K562 (cell line): ENCODE measurements around the gene DACT3. TPM values are rescaled to one million over a fixed set of nuclear protein-coding genes. Genes with fewer than 3 reads are reported as not detected.
A peak's percentile ranks its signal among the peaks of the same experiment; 100 is the strongest.

Source experiments
- ATAC-seq: fragments of 200-7000 bp; cut with Tn5 transposase; 3 replicates; pipeline ENCODE4 v1.9.1; 2020; ENCODE audit warnings: moderate library complexity
- BruUV-seq: library from RNA; stranded (reverse); fragments of 400-500 nt; replicated peaks from 2 replicates; lab custom pipeline; 2021; lab: Mats Ljungman, UMichigan
- CTCF ChIA-PET: fragments of 300-600 bp; formaldehyde crosslinking; extraction: SDS; loops from one replicate; lab custom pipeline; 2021; ENCODE audit warnings: low intra/inter-chr PET ratio; lab: Yijun Ruan, JAX
- POLR2A ChIA-PET: fragments of 300-600, 350-650 bp; sonication (Branson Sonifier 250); formaldehyde crosslinking; extraction: SDS; loops from one replicate; lab custom pipeline; 2021; ENCODE audit warnings: antibody characterized with exemption, inconsistent platforms; lab: Yijun Ruan, JAX
- DNase-seq, 4 experiments: peaks; one replicate each; pipeline versions ENCODE4 v3.0.0 to v3.0.0-alpha.2; 2011 to 2018; ENCODE audit warnings: low spot score in 3 of 4, mixed read lengths in 3 of 4; ENCODE audit errors: extremely low read depth in 1 of 4
- FAIRE-seq: peaks from 2 replicates; lab custom pipeline; 2011; peaks lifted over from hg19 to GRCh38; lab: Jason Lieb, UNC
- H2AFZ ChIP-seq: 2 replicates; pipeline ENCODE4 v1.6.0; 2011; ENCODE audit warnings: low read depth, low read length, control low read depth, inconsistent platforms
- H3K27ac ChIP-seq: fragments of 200-600 bp; 3 replicates; pipeline ENCODE4 v1.8.0; 2011; ENCODE audit warnings: low read depth, mild to moderate bottlenecking, control low read depth, inconsistent platforms, low read length, moderate library complexity, mixed read lengths; ENCODE audit errors: extremely low read depth
- H3K27me3 ChIP-seq, 2 experiments: fragments of 300-600 bp in 1 of 2; 2 replicates in 1 of 2; 3 replicates in 1 of 2; pipeline versions ENCODE4 v1.6.0 to v1.8.0; 2011; ENCODE audit warnings: inconsistent platforms in 2 of 2, low read length in 2 of 2, mild to moderate bottlenecking in 1 of 2, mixed read lengths in 1 of 2, moderate library complexity in 1 of 2; ENCODE audit not compliant: control insufficient read depth in 2 of 2, insufficient read depth in 2 of 2
- H3K36me3 ChIP-seq: fragments of 300-600 bp; 3 replicates; pipeline ENCODE4 v1.8.0; 2011; ENCODE audit warnings: mild to moderate bottlenecking, low read length, inconsistent platforms; ENCODE audit not compliant: control insufficient read depth, insufficient read depth
- H3K4me1 ChIP-seq, 2 experiments: fragments of 200-600 bp in 1 of 2; replicated peaks in 1 of 2; 2 replicates in 1 of 2; 3 replicates in 1 of 2; pipeline versions ENCODE4 v1.5.1 to v1.8.0; 2011; ENCODE audit warnings: inconsistent platforms in 2 of 2, low read length in 2 of 2, mild to moderate bottlenecking in 1 of 2, mixed read lengths in 1 of 2, moderate library complexity in 1 of 2; ENCODE audit not compliant: control insufficient read depth in 2 of 2, insufficient read depth in 2 of 2
- H3K4me2 ChIP-seq: 2 replicates; pipeline ENCODE4 v1.6.1; 2011; ENCODE audit warnings: low read length, control low read depth, inconsistent platforms, mixed read lengths; ENCODE audit not compliant: insufficient read depth
- H3K4me3 ChIP-seq: fragments of 200-600 bp; sonication (generic), shearing (Covaris generic); 2 replicates; pipeline ENCODE4 v1.5.1; 2016; ENCODE audit warnings: control low read depth, inconsistent platforms
- H3K79me2 ChIP-seq: fragments of 200-600 bp; 3 replicates; pipeline ENCODE4 v1.8.0; 2011; ENCODE audit warnings: low read length, inconsistent platforms; ENCODE audit not compliant: control insufficient read depth, insufficient read depth
- H3K9ac ChIP-seq, 2 experiments: 2 replicates each; pipeline versions ENCODE4 v1.6.0 to v1.6.1; 2011; ENCODE audit warnings: low read depth in 2 of 2, low read length in 2 of 2, control low read depth in 1 of 2, inconsistent platforms in 1 of 2, mild to moderate bottlenecking in 1 of 2, mixed read lengths in 1 of 2; ENCODE audit not compliant: insufficient read depth in 1 of 2
- H3K9me1 ChIP-seq: one replicate; pipeline ENCODE4 v1.6.0; 2011; ENCODE audit warnings: inconsistent platforms, mild to moderate bottlenecking, low read length, moderate library complexity; ENCODE audit not compliant: control insufficient read depth, insufficient read depth
- H3K9me3 ChIP-seq: replicated peaks from 2 replicates; pipeline ENCODE4 v1.5.1; 2011; ENCODE audit warnings: low read depth, low read length, inconsistent platforms; ENCODE audit not compliant: control insufficient read depth, insufficient read depth
- H4K20me1 ChIP-seq: replicated peaks from 2 replicates; pipeline ENCODE4 v1.6.1; 2011; ENCODE audit warnings: low read length, inconsistent platforms, mixed read lengths; ENCODE audit not compliant: control insufficient read depth, insufficient read depth
- BRD4 ChIP-seq: fragments of 200-600 bp; sonication (generic); IDR thresholded peaks from 2 replicates; pipeline ENCODE4 v1.6.1; 2017; ENCODE audit warnings: inconsistent platforms
- CCAR2 ChIP-seq: fragments of 200-400 bp; formaldehyde crosslinking; IDR thresholded peaks from 2 replicates; pipeline ENCODE4 v1.6.1; 2017; ENCODE audit warnings: mild to moderate bottlenecking, low read depth, low read length
- EZH2 ChIP-seq: IDR thresholded peaks from 2 replicates; pipeline ENCODE4 v1.6.1; 2012; ENCODE audit warnings: low read depth, mild to moderate bottlenecking, inconsistent platforms, low read length, borderline replicate concordance
- GABPA ChIP-seq: fragments of 200-800 bp; sonication (Bioruptor generic); conservative IDR thresholded peaks from 2 replicates; pipeline ENCODE4 v1.6.1; 2016; ENCODE audit warnings: low read depth, missing genetic modification characterization, missing compliant biosample characterization
- KLF10 ChIP-seq: fragments of 250-450 bp; sonication (Bioruptor Pico); IDR thresholded peaks from 2 replicates; pipeline ENCODE4 v1.6.1; 2021; ENCODE audit warnings: matching md5 sums
- KLF6 ChIP-seq: fragments of 250-450 bp; sonication (Bioruptor Pico); IDR thresholded peaks from 2 replicates; pipeline ENCODE4 v1.4.0; 2020; ENCODE audit warnings: mild to moderate bottlenecking, moderate library complexity, borderline replicate concordance
- MED1 ChIP-seq: sonication (generic); formaldehyde crosslinking; IDR thresholded peaks from 2 replicates; pipeline ENCODE4 v1.8.1; 2023; ENCODE audit warnings: missing genetic modification reagents, borderline replicate concordance
- MEF2D ChIP-seq: conservative IDR thresholded peaks from 2 replicates; pipeline ENCODE4 v1.6.1; 2016; ENCODE audit warnings: low read depth, missing genetic modification characterization, missing compliant biosample characterization
- PPARD ChIP-seq: fragments of 250-450 bp; sonication (Bioruptor Pico); IDR thresholded peaks from 2 replicates; pipeline ENCODE4 v1.8.0; 2022; ENCODE audit warnings: inconsistent platforms, mild to moderate bottlenecking, moderate library complexity
- PRMT5 ChIP-seq: sonication (generic); formaldehyde crosslinking; IDR thresholded peaks from 2 replicates; pipeline ENCODE4 v1.5.0; 2020; ENCODE audit warnings: missing genetic modification reagents
- SMARCB1 ChIP-seq: IDR thresholded peaks from 2 replicates; pipeline ENCODE4 v1.6.1; 2011; ENCODE audit warnings: improper control_type of control experiment, low read depth; ENCODE audit not compliant: insufficient read length
- ZC3H11A ChIP-seq: IDR thresholded peaks from 2 replicates; pipeline ENCODE4 v1.6.1; 2012; ENCODE audit warnings: low read depth, low read length, improper control_type of control experiment
- ZNF274 ChIP-seq: IDR thresholded peaks from 2 replicates; pipeline ENCODE4 v1.6.1; 2011; ENCODE audit warnings: low read depth, mild to moderate bottlenecking, low read length, moderate library complexity, borderline replicate concordance
- ZNF77 ChIP-seq: fragments of 250-450 bp; sonication (Bioruptor Pico); IDR thresholded peaks from 2 replicates; pipeline ENCODE4 v1.5.0; 2020
- WGBS: fragments of 100-300 bp; shearing (Covaris generic); methylation state at CpG from one replicate; pipeline ENCODE4 v1.1.6; 2016; ENCODE audit warnings: low coverage, mixed read lengths; ENCODE audit not compliant: insufficient coverage; ENCODE audit errors: missing lambda C conversion rate; 5-methylcytosine and 5-hydroxymethylcytosine counted together
- in situ Hi-C: fragments of 300-500 bp; cut with MboI; formaldehyde crosslinking; loops from 4 replicates; pipeline ENCODE4 v1.15.0; 2018; ENCODE audit warnings: inconsistent platforms, mixed read lengths
- intact Hi-C: fragments of 100-400 bp; cut with micrococcal nuclease; formaldehyde crosslinking; loops from 2 replicates; pipeline ENCODE4 v1.14.2; 2022
- polyA plus RNA-seq, 8 experiments: library from polyadenylated mRNA; depleted of rRNA in 4 of 8; stranded (reverse) in 5 of 8; unstranded in 3 of 8; fragments of >200 nt; fragmentation: Nextera tagmentation in 2 of 8; fragmentation: Illumina TruSeq in 1 of 8; extraction: Ambion mirVana in 2 of 8; extraction: Trizol in 1 of 8; gene quantifications; 2 replicates each; pipeline versions ENCODE4 v1.2.1 to v1.2.3, GENCODE V29; 2011 to 2014; ENCODE audit warnings: inconsistent platforms in 1 of 8, missing spikeins in 1 of 8
- total RNA-seq, 7 experiments: library from RNA; depleted of rRNA in 6 of 7; stranded (reverse); fragments of >200 nt in 6 of 7; fragmentation: Illumina TruSeq in 2 of 7; extraction: Trizol in 2 of 7; gene quantifications; 2 replicates each; pipeline versions ENCODE4 v1.2.1 to v1.2.3, GENCODE V29; 2011 to 2021; ENCODE audit warnings: low replicate concordance in 1 of 7
- TF ChIP-seq, protein P1 (sequence below): fragments of 250-450 bp; sonication (Bioruptor Pico); IDR thresholded peaks from 2 replicates; pipeline ENCODE4 v1.5.0; 2021
- TF ChIP-seq, protein P2 (sequence below): fragments of 450-650 bp; IDR thresholded peaks from 2 replicates; pipeline ENCODE4 v1.6.1; 2016; ENCODE audit warnings: antibody characterized with exemption
- TF ChIP-seq, protein P3 (sequence below): fragments of 450-650 bp; IDR thresholded peaks from 2 replicates; pipeline ENCODE4 v1.6.1; 2016; ENCODE audit warnings: missing biosample characterization, missing genetic modification characterization

Gene DACT3
- total and polyA plus RNA-seq, 9 of the 15 experiments (the other 6 are each of a cell fraction or from before 2014, with no cell fraction given): 0.67 to 6.5 (median 3.5) TPM

GRCh38 chr19:46606681-46607447 lies 54.1 kb downstream of the DACT3 start:
- intact Hi-C loops (no loop called here), in situ Hi-C loops (no loop called here)
- H3K4me3 ChIP-seq: no peak overlapping the region
- no TSS peak for BruUV-seq
- peaks cover 42% of the 10 kb centered on the region for H3K79me2 ChIP-seq
- peaks cover 78% of the 10 kb centered on the region; the same call in 2 of the 3 replicates for H3K36me3 ChIP-seq
- H4K20me1 ChIP-seq: peaks cover 41% of the 10 kb centered on the region
- no peaks in the 10 kb centered on the region for H3K9me3 ChIP-seq
- no peak overlapping the region for H3K27ac ChIP-seq
- POLR2A ChIA-PET: interaction anchor here (0.6 to 1.3 kb wide), 7 partner anchors 7 to 200 kb away, joined by 3 to 4 read pairs (median 3); no protein-coding TSS in a partner anchor
- ATAC-seq: no peak
- peak in 1 of 4 experiments; percentile 10 for DNase-seq
- H3K4me1 ChIP-seq: peaks cover 15 to 43% of the 10 kb centered on the region in 2 experiments; a peak in 4 of 5 replicates
- FAIRE-seq: no peak
- H3K4me2 ChIP-seq: no peak overlapping the region
- H3K9me1 ChIP-seq: no peaks in the 10 kb centered on the region
- H2AFZ ChIP-seq: no peak overlapping the region
- H3K9ac ChIP-seq: 0 out of 4 replicates have a peak overlapping the region, but pooled peaks of 1 of the 2 experiments have one; percentile 42
- H3K27me3 ChIP-seq: no peaks in the 10 kb centered on the region
- 88% methylated on average over 10 of the region's 12 CpGs for WGBS
- CTCF ChIA-PET: no interaction called here
- TF ChIP-seq ZNF77 (CRISPR knock-in tag) (no peak), CCAR2 (no peak), BRD4 (no peak), ZC3H11A (no peak), MED1 (no peak), MEF2D (tag) (no peak), GABPA (no peak), KLF6 (CRISPR knock-in tag) (no peak), PPARD (no peak), PRMT5 (CRISPR knock-in tag) (no peak), SMARCB1 (no peak), ZNF274 (no peak), EZH2 (no peak), KLF10 (CRISPR knock-in tag) (no peak)
- TF ChIP-seq, protein P1, sequence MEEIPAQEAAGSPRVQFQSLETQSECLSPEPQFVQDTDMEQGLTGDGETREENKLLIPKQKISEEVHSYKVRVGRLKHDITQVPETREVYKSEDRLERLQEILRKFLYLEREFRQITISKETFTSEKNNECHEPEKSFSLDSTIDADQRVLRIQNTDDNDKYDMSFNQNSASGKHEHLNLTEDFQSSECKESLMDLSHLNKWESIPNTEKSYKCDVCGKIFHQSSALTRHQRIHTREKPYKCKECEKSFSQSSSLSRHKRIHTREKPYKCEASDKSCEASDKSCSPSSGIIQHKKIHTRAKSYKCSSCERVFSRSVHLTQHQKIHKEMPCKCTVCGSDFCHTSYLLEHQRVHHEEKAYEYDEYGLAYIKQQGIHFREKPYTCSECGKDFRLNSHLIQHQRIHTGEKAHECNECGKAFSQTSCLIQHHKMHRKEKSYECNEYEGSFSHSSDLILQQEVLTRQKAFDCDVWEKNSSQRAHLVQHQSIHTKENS (CRISPR knock-in tag): no peak
- TF ChIP-seq, protein P2, sequence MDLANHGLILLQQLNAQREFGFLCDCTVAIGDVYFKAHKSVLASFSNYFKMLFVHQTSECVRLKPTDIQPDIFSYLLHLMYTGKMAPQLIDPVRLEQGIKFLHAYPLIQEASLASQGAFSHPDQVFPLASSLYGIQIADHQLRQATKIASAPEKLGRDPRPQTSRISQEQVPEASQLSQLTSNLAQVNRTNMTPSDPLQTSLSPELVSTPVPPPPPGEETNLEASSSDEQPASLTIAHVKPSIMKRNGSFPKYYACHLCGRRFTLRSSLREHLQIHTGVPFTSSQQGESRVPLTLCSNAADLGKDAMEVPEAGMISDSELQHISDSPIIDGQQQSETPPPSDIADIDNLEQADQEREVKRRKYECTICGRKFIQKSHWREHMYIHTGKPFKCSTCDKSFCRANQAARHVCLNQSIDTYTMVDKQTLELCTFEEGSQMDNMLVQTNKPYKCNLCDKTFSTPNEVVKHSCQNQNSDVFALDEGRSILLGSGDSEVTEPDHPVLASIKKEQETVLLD: no peak
- TF ChIP-seq, protein P3, sequence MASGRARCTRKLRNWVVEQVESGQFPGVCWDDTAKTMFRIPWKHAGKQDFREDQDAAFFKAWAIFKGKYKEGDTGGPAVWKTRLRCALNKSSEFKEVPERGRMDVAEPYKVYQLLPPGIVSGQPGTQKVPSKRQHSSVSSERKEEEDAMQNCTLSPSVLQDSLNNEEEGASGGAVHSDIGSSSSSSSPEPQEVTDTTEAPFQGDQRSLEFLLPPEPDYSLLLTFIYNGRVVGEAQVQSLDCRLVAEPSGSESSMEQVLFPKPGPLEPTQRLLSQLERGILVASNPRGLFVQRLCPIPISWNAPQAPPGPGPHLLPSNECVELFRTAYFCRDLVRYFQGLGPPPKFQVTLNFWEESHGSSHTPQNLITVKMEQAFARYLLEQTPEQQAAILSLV (tag): no peak
